C4-2B (cell line): ENCODE measurements around the gene TMC5.

Experiments
- H3K27ac ChIP-seq: fragments of 450-650 bp; 2 replicates; pipeline ENCODE4 v1.5.1; 2017
- ZFX ChIP-seq: fragments of 450-650 bp; IDR thresholded peaks from 2 replicates; pipeline ENCODE4 v1.6.1; 2017
- TF ChIP-seq, protein P1 (sequence below): fragments of 450-650 bp; conservative IDR thresholded peaks from 2 replicates; pipeline ENCODE4 v1.5.1; 2017; ENCODE audit warnings: mild to moderate bottlenecking

Gene TMC5

DNA sequence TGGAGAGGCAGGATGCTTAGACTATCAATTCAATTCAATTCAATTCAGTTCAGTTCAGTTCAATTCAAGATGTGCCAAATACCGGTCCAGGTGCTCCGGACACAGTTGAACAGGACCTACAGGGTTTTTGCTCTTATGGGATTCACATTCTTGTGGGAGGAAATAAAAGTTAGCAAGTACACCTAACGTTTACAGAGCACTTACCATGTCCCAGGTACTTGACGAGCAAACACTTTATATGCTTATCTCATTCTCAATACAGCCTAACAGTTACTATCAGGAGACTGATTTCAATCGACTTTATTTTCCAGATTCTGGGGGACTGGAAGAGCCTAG lies 104.7 kb downstream of the TMC5 start:
- TF ChIP-seq, protein P1, sequence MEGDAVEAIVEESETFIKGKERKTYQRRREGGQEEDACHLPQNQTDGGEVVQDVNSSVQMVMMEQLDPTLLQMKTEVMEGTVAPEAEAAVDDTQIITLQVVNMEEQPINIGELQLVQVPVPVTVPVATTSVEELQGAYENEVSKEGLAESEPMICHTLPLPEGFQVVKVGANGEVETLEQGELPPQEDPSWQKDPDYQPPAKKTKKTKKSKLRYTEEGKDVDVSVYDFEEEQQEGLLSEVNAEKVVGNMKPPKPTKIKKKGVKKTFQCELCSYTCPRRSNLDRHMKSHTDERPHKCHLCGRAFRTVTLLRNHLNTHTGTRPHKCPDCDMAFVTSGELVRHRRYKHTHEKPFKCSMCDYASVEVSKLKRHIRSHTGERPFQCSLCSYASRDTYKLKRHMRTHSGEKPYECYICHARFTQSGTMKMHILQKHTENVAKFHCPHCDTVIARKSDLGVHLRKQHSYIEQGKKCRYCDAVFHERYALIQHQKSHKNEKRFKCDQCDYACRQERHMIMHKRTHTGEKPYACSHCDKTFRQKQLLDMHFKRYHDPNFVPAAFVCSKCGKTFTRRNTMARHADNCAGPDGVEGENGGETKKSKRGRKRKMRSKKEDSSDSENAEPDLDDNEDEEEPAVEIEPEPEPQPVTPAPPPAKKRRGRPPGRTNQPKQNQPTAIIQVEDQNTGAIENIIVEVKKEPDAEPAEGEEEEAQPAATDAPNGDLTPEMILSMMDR: no peak
- TF ChIP-seq ZFX: no peak
- H3K27ac ChIP-seq: peak overlapping the region; percentile 88

DNA sequence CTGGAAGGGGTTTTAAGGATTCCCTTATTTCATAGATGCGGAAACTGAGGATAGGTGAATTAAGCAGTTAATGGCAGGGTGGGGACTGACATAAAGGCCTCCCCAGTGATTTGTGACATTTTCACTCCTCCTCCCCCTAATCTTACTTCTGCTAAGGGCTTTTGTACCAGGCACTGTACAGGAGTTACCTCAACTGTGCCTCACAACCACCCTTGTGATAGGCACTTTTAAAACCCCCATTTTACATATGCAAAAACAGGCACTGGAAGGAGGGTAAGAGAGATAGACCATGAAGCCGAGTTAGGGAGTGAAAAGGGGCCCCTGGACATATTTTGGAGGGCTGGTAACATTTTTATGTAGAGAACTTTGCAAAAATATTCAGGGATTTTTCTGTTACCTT lies 105.1 kb downstream of the TMC5 start:
- no peak overlapping the region; the same call in 1 of the 2 replicates for H3K27ac ChIP-seq
- TF ChIP-seq, protein P1: no peak
- no peak for TF ChIP-seq ZFX

DNA sequence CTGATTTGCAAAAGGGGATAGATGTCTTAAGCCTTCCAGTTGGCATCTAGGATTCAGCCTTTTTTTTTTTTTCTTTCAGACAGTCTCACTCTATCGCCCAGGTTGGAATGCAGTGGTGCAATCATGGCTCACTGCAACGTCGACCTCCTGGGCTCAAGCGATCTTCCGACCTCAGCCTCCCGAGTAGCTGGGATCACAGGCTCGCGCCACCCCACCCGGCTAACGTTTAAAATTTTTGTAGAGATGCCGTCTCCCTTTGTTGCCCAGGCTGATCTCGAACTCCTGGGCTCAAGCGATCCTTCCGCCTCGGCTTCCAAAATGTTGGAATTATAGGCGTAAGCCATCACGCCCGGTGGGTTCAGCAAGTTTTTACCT lies 105.5 kb downstream of the TMC5 start:
- no peak overlapping the region; the same call in 1 of the 2 replicates for H3K27ac ChIP-seq

DNA sequence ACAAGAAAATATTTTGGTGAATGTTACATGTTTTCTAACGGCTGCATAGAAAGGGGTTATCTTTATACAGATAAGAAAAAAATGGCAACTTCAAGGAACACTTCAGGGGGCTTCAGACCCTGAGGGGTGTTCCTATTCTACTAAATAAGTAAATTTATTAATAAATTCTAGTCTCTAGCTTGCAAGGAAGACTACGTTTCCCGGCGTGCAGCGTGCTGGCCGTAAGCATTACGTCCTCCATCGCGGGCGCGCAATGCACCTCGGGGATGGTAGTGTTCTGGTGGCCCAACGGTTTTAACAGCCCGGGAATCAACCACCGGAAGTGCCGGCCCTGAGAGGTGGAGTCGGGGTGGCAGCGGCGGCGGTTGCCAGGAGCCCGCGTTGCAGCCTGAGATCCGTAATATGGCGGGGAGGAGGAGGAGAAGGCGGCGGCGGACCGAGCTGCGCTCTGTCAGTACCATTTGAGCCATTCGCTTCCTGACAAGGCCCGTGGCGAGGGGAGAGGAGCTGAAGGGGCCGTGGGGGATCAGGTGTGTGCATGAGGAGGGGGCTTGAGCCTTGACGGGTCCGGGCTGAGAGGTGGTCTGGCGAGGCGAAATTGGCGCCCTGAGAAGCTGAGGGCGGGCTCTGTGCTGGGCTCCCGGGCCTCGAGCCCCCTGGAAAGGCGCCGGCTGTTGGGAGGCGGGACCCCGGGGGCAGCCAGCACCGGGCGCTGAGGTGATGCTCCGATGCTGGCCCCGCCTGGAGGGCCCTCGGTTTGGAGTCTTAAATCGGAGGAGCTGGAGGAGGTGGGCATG lies 106.1 kb downstream of the TMC5 start, which contains the start of gene CCP110:
Gene CCP110 (plus strand): TSS at position 384 of the 797 bp plus-strand sequence. CDS start 3,940 bp downstream, outside the sequence.
- no peak for TF ChIP-seq ZFX
- TF ChIP-seq, protein P1: no peak
- peak within 1 kb of the TSS; percentile 82 for H3K27ac ChIP-seq

More for the DNA sequence above, 105.5 kb downstream of the TMC5 start:
- TF ChIP-seq, protein P1: no peak
- TF ChIP-seq ZFX: no peak

DNA sequence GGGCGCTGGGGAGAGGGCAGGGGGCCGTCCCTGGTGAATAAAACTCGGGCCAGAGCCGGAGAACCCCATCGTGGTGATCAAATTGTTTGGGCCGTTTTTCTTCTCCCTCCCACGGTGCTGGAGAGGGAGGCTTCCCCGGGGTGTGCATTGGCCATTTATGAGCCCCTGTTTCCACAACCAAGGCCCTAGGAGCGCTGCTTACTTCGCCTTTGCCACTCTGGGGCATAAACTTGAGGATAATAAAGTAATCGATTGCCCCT lies 106.6 kb downstream of the TMC5 start:
- no peak for TF ChIP-seq ZFX
- TF ChIP-seq, protein P1: no peak
- H3K27ac ChIP-seq: peak overlapping the region; percentile 82

DNA sequence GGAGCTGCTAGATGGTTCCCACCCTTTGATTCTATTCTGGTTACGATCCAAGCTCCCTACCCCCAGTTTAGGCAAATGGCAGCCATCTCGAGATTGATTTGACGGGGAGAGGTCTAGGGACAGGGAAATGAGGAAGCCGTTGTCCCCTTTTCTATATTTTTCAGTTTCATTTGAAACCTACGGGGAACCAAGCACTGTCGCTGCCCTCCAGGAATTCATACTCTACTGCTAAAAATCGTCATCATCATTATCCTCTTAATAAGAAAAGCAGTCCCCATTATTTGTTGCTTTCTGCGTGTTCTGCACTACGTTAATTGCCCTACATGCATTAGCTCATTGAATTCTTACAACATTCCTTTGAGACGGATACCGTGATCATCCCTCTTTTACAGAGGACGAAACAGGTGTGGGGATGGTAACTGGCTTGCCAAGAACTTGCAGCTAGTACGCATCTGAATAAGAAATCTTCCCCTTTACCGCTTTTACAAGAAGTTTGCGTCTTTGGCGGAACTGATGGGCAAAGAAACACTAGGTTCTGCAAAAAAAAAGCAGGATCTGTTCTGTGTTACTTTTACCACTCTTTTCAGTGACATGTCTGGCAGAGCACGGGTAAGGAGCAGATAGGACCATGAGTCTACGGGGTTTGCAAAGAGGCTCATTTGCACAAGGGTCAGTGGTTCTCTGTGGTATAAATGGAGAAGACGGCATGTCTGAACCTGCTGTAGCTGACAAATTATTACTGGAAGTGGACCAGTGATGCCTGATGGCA lies 107.1 kb downstream of the TMC5 start:
- peak overlapping the region; percentile 82 for H3K27ac ChIP-seq

DNA sequence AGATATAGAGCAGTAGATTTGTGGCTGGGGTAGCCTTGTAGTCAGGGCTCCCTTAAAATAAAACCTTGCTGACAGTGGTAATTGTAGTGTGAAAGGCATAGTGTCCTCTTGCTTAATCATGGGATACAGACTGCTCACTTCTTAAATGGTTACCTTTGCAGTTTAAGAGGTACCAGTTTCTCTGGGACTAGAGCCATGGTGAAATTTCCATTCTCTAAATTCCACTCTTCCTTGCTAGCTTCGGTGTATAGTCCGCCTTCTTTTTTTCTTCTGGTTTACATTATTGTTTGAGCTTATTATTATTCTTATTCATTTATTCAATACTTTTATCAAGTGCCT lies 107.7 kb downstream of the TMC5 start:
- TF ChIP-seq, protein P1: no peak
- TF ChIP-seq ZFX: no peak
- no peak overlapping the region for H3K27ac ChIP-seq

More for the DNA sequence above, 107.1 kb downstream of the TMC5 start:
- TF ChIP-seq, protein P1: no peak
- TF ChIP-seq ZFX: no peak
